ENCODE measurements around the gene CELA2A.
A peak's percentile ranks its signal among the peaks of the same experiment; 100 is the strongest.
"Not testable (repeated sequence)": the region's sequence is repeated elsewhere in the genome, so short reads cannot be mapped to it uniquely, and the experiment has no call there.

The CELA2A gene

DNA sequence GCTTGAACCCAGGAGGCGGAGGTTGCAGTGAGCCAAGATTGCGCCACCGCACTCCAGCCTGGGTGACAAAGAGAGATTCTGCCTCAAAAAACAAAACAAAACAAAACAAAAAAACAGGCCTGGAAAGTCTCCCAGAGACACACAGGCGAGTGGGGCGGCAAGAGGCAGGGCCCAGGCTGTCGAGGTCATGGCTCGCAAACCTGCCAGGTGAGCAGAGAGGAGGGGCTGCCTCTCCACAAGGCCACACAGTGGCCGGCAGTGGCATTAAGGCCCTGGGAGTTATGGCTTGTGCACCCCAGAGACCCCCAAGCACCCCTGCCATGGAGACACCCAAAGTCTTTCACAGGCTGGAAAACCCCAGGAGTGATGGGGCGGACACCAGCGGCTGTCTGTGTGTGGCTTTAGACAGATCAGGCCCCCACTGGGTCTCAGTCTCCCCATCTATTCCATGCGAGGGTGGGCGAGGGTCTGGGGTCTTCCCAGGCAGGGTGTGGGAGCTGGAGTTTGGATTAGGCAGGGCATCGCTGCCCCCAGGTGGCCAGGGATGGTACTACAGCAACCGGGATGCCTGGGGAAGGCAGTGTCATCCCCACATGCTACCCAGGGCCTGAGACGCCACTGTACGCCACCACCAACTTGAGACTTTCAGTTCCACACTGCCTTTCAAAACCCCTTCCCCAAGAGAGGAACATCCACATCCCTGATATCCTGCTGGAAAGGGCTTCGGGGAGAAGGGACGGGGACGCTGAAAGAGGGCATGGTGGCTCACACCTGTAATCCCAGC, 25.6 kb upstream of the CELA2A start:
- Histone ChIP-seq H3K4me2 (no peak overlapping the region), H2AFZ (ENCODE audit: low read depth) (no peak overlapping the region), H3K27me3 (ENCODE audit: insufficient read depth, low read depth) (no peaks in the 10 kb centered on the region), H3K27ac (no peak overlapping the region), H4K20me1 (ENCODE audit: insufficient read depth) (no peaks in the 10 kb centered on the region), H3K4me1 (ENCODE audit: low read depth, poor library complexity, severe bottlenecking) (no peaks in the 10 kb centered on the region), H3K79me2 (ENCODE audit: insufficient read depth, low read depth) (no peaks in the 10 kb centered on the region), H3K4me3 (IDR thresholded peaks at IDR 0.05; ENCODE audit: insufficient read depth, low read depth, low read length) (no peak overlapping the region), H3K36me3 (ENCODE audit: insufficient read depth) (no peaks in the 10 kb centered on the region), H3K9ac (no peak overlapping the region)
- TF ChIP-seq, protein P1, sequence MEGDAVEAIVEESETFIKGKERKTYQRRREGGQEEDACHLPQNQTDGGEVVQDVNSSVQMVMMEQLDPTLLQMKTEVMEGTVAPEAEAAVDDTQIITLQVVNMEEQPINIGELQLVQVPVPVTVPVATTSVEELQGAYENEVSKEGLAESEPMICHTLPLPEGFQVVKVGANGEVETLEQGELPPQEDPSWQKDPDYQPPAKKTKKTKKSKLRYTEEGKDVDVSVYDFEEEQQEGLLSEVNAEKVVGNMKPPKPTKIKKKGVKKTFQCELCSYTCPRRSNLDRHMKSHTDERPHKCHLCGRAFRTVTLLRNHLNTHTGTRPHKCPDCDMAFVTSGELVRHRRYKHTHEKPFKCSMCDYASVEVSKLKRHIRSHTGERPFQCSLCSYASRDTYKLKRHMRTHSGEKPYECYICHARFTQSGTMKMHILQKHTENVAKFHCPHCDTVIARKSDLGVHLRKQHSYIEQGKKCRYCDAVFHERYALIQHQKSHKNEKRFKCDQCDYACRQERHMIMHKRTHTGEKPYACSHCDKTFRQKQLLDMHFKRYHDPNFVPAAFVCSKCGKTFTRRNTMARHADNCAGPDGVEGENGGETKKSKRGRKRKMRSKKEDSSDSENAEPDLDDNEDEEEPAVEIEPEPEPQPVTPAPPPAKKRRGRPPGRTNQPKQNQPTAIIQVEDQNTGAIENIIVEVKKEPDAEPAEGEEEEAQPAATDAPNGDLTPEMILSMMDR (conservative IDR thresholded peaks at IDR 0.05; ENCODE audit: low read depth, low read length), result peak; percentile 89

DNA sequence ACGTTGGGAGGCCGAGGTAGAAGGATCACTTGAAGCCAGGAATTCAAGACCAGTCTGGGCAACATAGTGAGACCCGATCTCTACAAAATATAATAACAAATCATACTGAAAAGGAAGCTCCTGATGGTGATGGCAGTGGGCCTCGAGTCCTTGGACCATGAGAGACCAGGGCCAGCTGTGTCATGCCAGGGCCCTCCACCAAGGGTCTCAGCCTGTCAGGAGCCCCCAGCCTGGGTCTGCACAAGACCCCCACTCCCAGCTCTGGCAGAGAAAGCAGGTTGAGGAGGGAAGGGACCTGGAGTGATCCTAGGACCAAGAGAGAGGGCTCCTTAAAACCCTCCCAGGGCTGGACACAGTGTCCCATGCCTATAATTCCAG, 25.0 kb upstream of the CELA2A start:
- no peaks in the 10 kb centered on the region for H3K4me1 ChIP-seq (ENCODE audit: low read depth, poor library complexity, severe bottlenecking)
- no peaks in the 10 kb centered on the region for H3K27me3 ChIP-seq (ENCODE audit: insufficient read depth, low read depth)
- no peaks in the 10 kb centered on the region for H4K20me1 ChIP-seq (ENCODE audit: insufficient read depth)
- TF ChIP-seq, protein P1 (conservative IDR thresholded peaks at IDR 0.05; ENCODE audit: low read depth, low read length), result no peak
- H3K9ac ChIP-seq, result no peak overlapping the region
- H3K79me2 ChIP-seq (ENCODE audit: insufficient read depth, low read depth), result no peaks in the 10 kb centered on the region
- no peaks in the 10 kb centered on the region for H3K36me3 ChIP-seq (ENCODE audit: insufficient read depth)
- H3K4me2 ChIP-seq, result no peak overlapping the region
- no peak overlapping the region for H2AFZ ChIP-seq (ENCODE audit: low read depth)
- H3K4me3 ChIP-seq (IDR thresholded peaks at IDR 0.05; ENCODE audit: insufficient read depth, low read depth, low read length), result no peak overlapping the region
- H3K27ac ChIP-seq, result no peak overlapping the region

DNA sequence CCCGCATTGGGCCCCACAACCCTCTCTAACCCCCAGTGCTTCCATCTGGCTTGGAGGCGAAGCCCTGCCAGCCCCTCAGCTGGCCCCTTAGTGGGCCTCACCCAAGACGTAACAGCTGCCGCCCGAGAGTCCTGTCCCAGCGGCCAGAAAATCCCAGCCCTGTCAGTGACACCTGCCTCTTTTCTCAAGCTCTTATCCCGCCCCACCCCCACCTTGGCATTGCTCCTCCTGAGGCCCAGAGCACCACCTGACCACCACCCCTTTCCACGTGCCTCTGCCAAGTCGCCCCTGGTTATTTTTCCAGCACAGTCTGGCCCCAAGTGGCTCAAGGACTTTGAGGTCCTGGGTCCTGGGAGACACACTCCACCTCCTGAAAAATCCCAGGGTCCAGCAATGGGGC, 24.2 kb upstream of the CELA2A start:
- H3K4me2 ChIP-seq, result no peak overlapping the region
- no peaks in the 10 kb centered on the region for H3K36me3 ChIP-seq (ENCODE audit: insufficient read depth)
- no peak overlapping the region for H3K27ac ChIP-seq
- TF ChIP-seq, protein P1 (conservative IDR thresholded peaks at IDR 0.05; ENCODE audit: low read depth, low read length), result no peak
- no peaks in the 10 kb centered on the region for H3K4me1 ChIP-seq (ENCODE audit: low read depth, poor library complexity, severe bottlenecking)
- no peak overlapping the region for H2AFZ ChIP-seq (ENCODE audit: low read depth)
- no peak overlapping the region for H3K9ac ChIP-seq
- no peaks in the 10 kb centered on the region for H3K27me3 ChIP-seq (ENCODE audit: insufficient read depth, low read depth)
- H4K20me1 ChIP-seq (ENCODE audit: insufficient read depth), result no peaks in the 10 kb centered on the region
- no peaks in the 10 kb centered on the region for H3K79me2 ChIP-seq (ENCODE audit: insufficient read depth, low read depth)
- no peak overlapping the region for H3K4me3 ChIP-seq (IDR thresholded peaks at IDR 0.05; ENCODE audit: insufficient read depth, low read depth, low read length)

DNA sequence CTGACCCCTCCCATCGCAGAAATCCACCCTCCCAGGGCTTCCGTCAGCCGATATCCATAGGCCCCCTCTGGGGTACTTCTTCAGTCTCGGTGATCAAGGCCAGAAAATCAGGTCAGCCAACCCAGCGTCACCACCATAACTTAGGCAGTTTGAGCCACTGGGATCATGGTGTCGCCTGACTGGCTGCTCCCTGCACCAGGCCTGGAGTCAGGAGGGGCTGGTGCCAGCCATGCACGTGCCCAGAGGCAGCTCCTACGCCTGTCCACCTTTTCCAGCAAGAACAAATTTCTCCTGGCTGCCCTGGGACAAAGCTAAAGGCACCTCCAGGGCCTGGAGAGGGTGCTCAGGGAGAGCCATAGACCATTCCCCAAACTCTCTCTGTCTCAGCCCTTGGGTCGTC, 23.1 kb upstream of the CELA2A start:
- Histone ChIP-seq H2AFZ (ENCODE audit: low read depth) (no peak overlapping the region), H3K4me3 (IDR thresholded peaks at IDR 0.05; ENCODE audit: insufficient read depth, low read depth, low read length) (no peak overlapping the region), H4K20me1 (ENCODE audit: insufficient read depth) (no peaks in the 10 kb centered on the region), H3K36me3 (ENCODE audit: insufficient read depth) (no peaks in the 10 kb centered on the region), H3K79me2 (ENCODE audit: insufficient read depth, low read depth) (no peaks in the 10 kb centered on the region), H3K27me3 (ENCODE audit: insufficient read depth, low read depth) (no peaks in the 10 kb centered on the region), H3K4me1 (ENCODE audit: low read depth, poor library complexity, severe bottlenecking) (no peaks in the 10 kb centered on the region), H3K9ac (no peak overlapping the region), H3K27ac (no peak overlapping the region), H3K4me2 (no peak overlapping the region)
- TF ChIP-seq, protein P1 (conservative IDR thresholded peaks at IDR 0.05; ENCODE audit: low read depth, low read length), result no peak

DNA sequence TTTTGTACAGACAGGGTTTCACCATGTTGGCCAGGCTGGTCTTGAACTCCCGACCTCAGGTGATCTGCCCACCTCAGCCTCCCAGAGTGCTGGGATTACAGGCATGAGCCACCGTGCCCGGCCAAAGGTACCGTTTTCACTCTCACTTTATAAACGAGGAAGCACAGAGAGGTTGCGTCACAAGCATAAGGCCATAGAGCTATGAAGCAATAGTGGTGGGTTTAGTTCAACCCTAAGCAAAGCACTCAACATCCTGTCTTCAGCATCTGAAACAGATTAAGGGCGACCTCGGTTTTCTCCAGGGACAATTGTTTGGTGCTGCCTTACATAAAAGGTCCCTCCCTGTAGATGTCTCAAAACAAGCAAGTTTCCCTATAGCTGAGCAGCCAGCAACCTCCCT, 21.8 kb upstream of the CELA2A start:
- H3K79me2 ChIP-seq (ENCODE audit: insufficient read depth, low read depth); H2AFZ ChIP-seq (ENCODE audit: low read depth); H3K36me3 ChIP-seq (ENCODE audit: insufficient read depth); H3K4me3 ChIP-seq (IDR thresholded peaks at IDR 0.05; ENCODE audit: insufficient read depth, low read depth, low read length); H3K4me1 ChIP-seq (ENCODE audit: low read depth, poor library complexity, severe bottlenecking); H3K9ac ChIP-seq; H3K27ac ChIP-seq; H4K20me1 ChIP-seq (ENCODE audit: insufficient read depth); H3K4me2 ChIP-seq; H3K27me3 ChIP-seq (ENCODE audit: insufficient read depth, low read depth): not testable (repeated sequence)
